Keratinocyte (primary cell): Measurements from ENCODE around the gene HLA-F. TPM values are rescaled to one million over a fixed set of nuclear protein-coding genes. Genes with fewer than 3 reads are reported as not detected.

Source experiments
- DNase-seq: peaks from one replicate; pipeline ENCODE4 v3.0.0-alpha.2; 2011; ENCODE audit warnings: low read depth, missing footprints, low spot score
- FAIRE-seq: peaks from 2 replicates; lab custom pipeline; 2011; peaks lifted over from hg19 to GRCh38; lab: Jason Lieb, UNC
- H2AFZ ChIP-seq: 2 replicates; pipeline ENCODE4 v1.6.0; 2012; ENCODE audit warnings: low read length, control low read depth, inconsistent platforms; ENCODE audit not compliant: control insufficient read depth
- H3K27ac ChIP-seq: 2 replicates; pipeline ENCODE4 v1.5.1; 2011; ENCODE audit warnings: low read length; ENCODE audit not compliant: control insufficient read depth, insufficient read depth
- H3K27me3 ChIP-seq: 3 replicates; pipeline ENCODE4 v1.6.0; 2011; ENCODE audit warnings: low read length; ENCODE audit not compliant: control insufficient read depth, insufficient read depth; ENCODE audit errors: extremely low read depth
- H3K36me3 ChIP-seq, 2 experiments: 2 replicates in 1 of 2; 3 replicates in 1 of 2; pipeline ENCODE4 v1.5.1; 2011; ENCODE audit warnings: low read length in 2 of 2, mild to moderate bottlenecking in 1 of 2; ENCODE audit not compliant: control insufficient read depth in 2 of 2, insufficient read depth in 2 of 2; ENCODE audit errors: extremely low read depth in 1 of 2
- H3K4me1 ChIP-seq: 3 replicates; pipeline ENCODE4 v1.5.1; 2011; ENCODE audit warnings: low read length; ENCODE audit not compliant: control insufficient read depth, insufficient read depth; ENCODE audit errors: extremely low read depth
- H3K4me2 ChIP-seq: 3 replicates; pipeline ENCODE4 v1.6.0; 2011; ENCODE audit warnings: low read depth, low read length; ENCODE audit not compliant: control insufficient read depth, insufficient read depth; ENCODE audit errors: extremely low read depth
- H3K4me3 ChIP-seq, 3 experiments: fragments of 200-600 bp in 1 of 3; sonication (generic) in 1 of 3; 2 replicates in 2 of 3; 3 replicates in 1 of 3; pipeline ENCODE4 v1.5.1; 2011 to 2016; ENCODE audit warnings: low read length in 3 of 3, mild to moderate bottlenecking in 3 of 3, control low read depth in 2 of 3, inconsistent platforms in 1 of 3, low read depth in 1 of 3, mixed read lengths in 1 of 3, mixed run types in 1 of 3, moderate library complexity in 1 of 3; ENCODE audit not compliant: control insufficient read depth in 2 of 3, insufficient read depth in 2 of 3; ENCODE audit errors: extremely low read depth in 1 of 3
- H3K79me2 ChIP-seq: 2 replicates; pipeline ENCODE4 v1.6.0; 2012; ENCODE audit warnings: low read length; ENCODE audit not compliant: control insufficient read depth, insufficient read depth
- H3K9ac ChIP-seq: 3 replicates; pipeline ENCODE4 v1.6.0; 2011; ENCODE audit warnings: low read length; ENCODE audit not compliant: control insufficient read depth, insufficient read depth; ENCODE audit errors: extremely low read depth
- H3K9me1 ChIP-seq: 3 replicates; pipeline ENCODE4 v1.6.0; 2011; ENCODE audit warnings: low read length; ENCODE audit not compliant: control insufficient read depth, insufficient read depth; ENCODE audit errors: extremely low read depth
- H3K9me3 ChIP-seq: 2 replicates; pipeline ENCODE4 v1.5.1; 2012; ENCODE audit warnings: low read depth, low read length; ENCODE audit not compliant: control insufficient read depth
- H4K20me1 ChIP-seq: 3 replicates; pipeline ENCODE4 v1.6.0; 2011; ENCODE audit warnings: low read length; ENCODE audit not compliant: control insufficient read depth, insufficient read depth; ENCODE audit errors: extremely low read depth
- EZH2 ChIP-seq: IDR thresholded peaks from one replicate; pipeline ENCODE4 v1.6.1; 2012; ENCODE audit warnings: inconsistent platforms, mild to moderate bottlenecking, low read length, moderate library complexity
- dilution Hi-C: fragments of 300-500 bp; cut with MboI; formaldehyde crosslinking; loops from one replicate; pipeline ENCODE4 v1.7.0; 2020; ENCODE audit warnings: low sequenced_read_pairs; ENCODE audit not compliant: extremely low pct_ligation_motif_present
- polyA plus RNA-seq, 5 experiments: library from polyadenylated mRNA; depleted of rRNA in 3 of 5; stranded (reverse) in 3 of 5; stranded (forward) in 1 of 5; unstranded in 1 of 5; fragments of >200 nt; gene quantifications; 1 replicate in 1 of 5; 2 replicates in 3 of 5; 3 replicates in 1 of 5; pipeline versions ENCODE4 v1.2.1 to v1.2.3, GENCODE V29; 2011 to 2012; ENCODE audit warnings: missing spikeins in 2 of 5, low read depth in 1 of 5, low replicate concordance in 1 of 5
- TF ChIP-seq, protein P1 (sequence below), 3 experiments: IDR thresholded peaks in 1 of 3; conservative IDR thresholded peaks in 1 of 3; optimal IDR thresholded peaks in 1 of 3; 2 replicates in 2 of 3; 3 replicates in 1 of 3; pipeline versions ENCODE3 to v1.5.1; 2011; ENCODE audit warnings: low read length in 3 of 3, mild to moderate bottlenecking in 3 of 3, moderate library complexity in 2 of 3, control low read depth in 1 of 3, inconsistent platforms in 1 of 3; ENCODE audit not compliant: insufficient read depth in 2 of 3; ENCODE audit errors: extremely low read depth in 1 of 3

Gene HLA-F
- polyA plus RNA-seq, 1 donor (not counting 4 experiments of a cell fraction or from before 2014, with no cell fraction given), result 36.2 TPM

GRCh38 chr6:29760328-29760727, 37.1 kb downstream of the HLA-F start:
- no peaks in the 10 kb centered on the region for H3K27me3 ChIP-seq
- H3K4me1 ChIP-seq, result peaks cover 37% of the 10 kb centered on the region
- H3K27ac ChIP-seq, result no peak overlapping the region
- H4K20me1 ChIP-seq, result no peaks in the 10 kb centered on the region
- no peaks in the 10 kb centered on the region for H3K9me1 ChIP-seq
- H3K9me3 ChIP-seq, result no peaks in the 10 kb centered on the region
- dilution Hi-C loops, result no loop called here
- no peak overlapping the region for H3K9ac ChIP-seq
- DNase-seq (no peak), FAIRE-seq (no peak)
- TF ChIP-seq EZH2, result no peak
- TF ChIP-seq, protein P1, sequence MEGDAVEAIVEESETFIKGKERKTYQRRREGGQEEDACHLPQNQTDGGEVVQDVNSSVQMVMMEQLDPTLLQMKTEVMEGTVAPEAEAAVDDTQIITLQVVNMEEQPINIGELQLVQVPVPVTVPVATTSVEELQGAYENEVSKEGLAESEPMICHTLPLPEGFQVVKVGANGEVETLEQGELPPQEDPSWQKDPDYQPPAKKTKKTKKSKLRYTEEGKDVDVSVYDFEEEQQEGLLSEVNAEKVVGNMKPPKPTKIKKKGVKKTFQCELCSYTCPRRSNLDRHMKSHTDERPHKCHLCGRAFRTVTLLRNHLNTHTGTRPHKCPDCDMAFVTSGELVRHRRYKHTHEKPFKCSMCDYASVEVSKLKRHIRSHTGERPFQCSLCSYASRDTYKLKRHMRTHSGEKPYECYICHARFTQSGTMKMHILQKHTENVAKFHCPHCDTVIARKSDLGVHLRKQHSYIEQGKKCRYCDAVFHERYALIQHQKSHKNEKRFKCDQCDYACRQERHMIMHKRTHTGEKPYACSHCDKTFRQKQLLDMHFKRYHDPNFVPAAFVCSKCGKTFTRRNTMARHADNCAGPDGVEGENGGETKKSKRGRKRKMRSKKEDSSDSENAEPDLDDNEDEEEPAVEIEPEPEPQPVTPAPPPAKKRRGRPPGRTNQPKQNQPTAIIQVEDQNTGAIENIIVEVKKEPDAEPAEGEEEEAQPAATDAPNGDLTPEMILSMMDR (optimal IDR thresholded peaks at IDR 0.05 in 1 of 3, IDR thresholded peaks at IDR 0.05 in 1 of 3, conservative IDR thresholded peaks at IDR 0.05 in 1 of 3; ENCODE audit: extremely low read depth in 1 of 3, insufficient read depth in 2 of 3, low read length in 3 of 3), result no peak
- H2AFZ ChIP-seq, result no peak overlapping the region
- H3K4me2 ChIP-seq, result no peak overlapping the region
- no peak overlapping the region for H3K4me3 ChIP-seq
- no peaks in the 10 kb centered on the region for H3K36me3 ChIP-seq
- no peaks in the 10 kb centered on the region for H3K79me2 ChIP-seq

DNA sequence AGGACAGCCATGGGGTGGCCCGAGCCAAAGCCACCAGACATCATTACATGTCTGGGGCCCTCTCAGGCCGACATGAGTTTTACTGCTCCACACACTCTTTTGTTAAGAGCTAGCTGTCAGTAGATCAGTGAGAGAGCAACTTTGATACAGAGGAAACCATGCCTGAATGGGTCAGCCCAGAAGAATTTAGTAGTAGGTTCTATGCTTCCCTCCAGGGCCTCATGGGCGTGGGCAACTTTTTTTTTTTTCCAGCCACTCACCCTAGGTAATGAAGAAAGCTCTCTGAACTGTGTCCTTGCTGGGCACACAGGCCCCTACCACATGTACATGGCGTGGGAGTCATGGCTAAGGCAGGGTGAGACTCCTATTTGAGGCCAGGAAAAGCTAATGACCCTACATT, 38.8 kb downstream of the HLA-F start:
- Histone ChIP-seq H3K27me3 (no peaks in the 10 kb centered on the region), H3K79me2 (no peaks in the 10 kb centered on the region), H3K4me2 (no peak overlapping the region), H2AFZ (no peak overlapping the region), H3K9me1 (no peaks in the 10 kb centered on the region), H3K4me3 (no peak overlapping the region), H3K27ac (no peak overlapping the region), H3K9me3 (no peaks in the 10 kb centered on the region), H3K9ac (no peak overlapping the region), H4K20me1 (no peaks in the 10 kb centered on the region), H3K4me1 (peaks cover 37% of the 10 kb centered on the region), H3K36me3 (no peaks in the 10 kb centered on the region)
- no peak for DNase-seq
- TF ChIP-seq, protein P1 (optimal IDR thresholded peaks at IDR 0.05 in 1 of 3, IDR thresholded peaks at IDR 0.05 in 1 of 3, conservative IDR thresholded peaks at IDR 0.05 in 1 of 3; ENCODE audit: extremely low read depth in 1 of 3, insufficient read depth in 2 of 3, low read length in 3 of 3), result no peak
- no peak for TF ChIP-seq EZH2
- FAIRE-seq, result no peak
- dilution Hi-C loops, result no loop called here
